Liver (tissue), 9 donors: ENCODE measurements around the gene RFLNA. TPM values are rescaled to one million over a fixed set of nuclear protein-coding genes. Genes with fewer than 3 reads are reported as not detected.

Source experiments
- DNase-seq: peaks from one replicate; pipeline ENCODE4 v3.0.0-alpha.2; 2017; ENCODE audit warnings: low spot score
- H3K27ac ChIP-seq, 2 donors: one replicate each; pipeline ENCODE4 v1.7.0; 2013; ENCODE audit warnings: inconsistent platforms in 2 of 2, low read length in 2 of 2, control low read depth in 1 of 2, low read depth in 1 of 2, mild to moderate bottlenecking in 1 of 2
- H3K27me3 ChIP-seq, 4 donors: one replicate each; pipeline versions ENCODE4 v1.6.1 to v1.7.0; 2013; ENCODE audit warnings: low read length in 3 of 4, inconsistent platforms in 1 of 4, mild to moderate bottlenecking in 1 of 4, moderate library complexity in 1 of 4; ENCODE audit not compliant: control insufficient read depth in 4 of 4, insufficient read depth in 4 of 4
- H3K36me3 ChIP-seq, 4 donors: one replicate each; pipeline versions ENCODE4 v1.6.1 to v1.7.0; 2013; ENCODE audit warnings: low read length in 3 of 4, mild to moderate bottlenecking in 3 of 4, low read depth in 1 of 4, moderate library complexity in 1 of 4; ENCODE audit not compliant: control insufficient read depth in 4 of 4, insufficient read depth in 3 of 4
- H3K4me1 ChIP-seq, 4 donors: one replicate each; pipeline versions ENCODE4 v1.6.1 to v1.7.0; 2013; ENCODE audit warnings: low read length in 3 of 4, mild to moderate bottlenecking in 3 of 4, moderate library complexity in 1 of 4; ENCODE audit not compliant: control insufficient read depth in 4 of 4, insufficient read depth in 4 of 4
- H3K4me3 ChIP-seq, 3 donors: one replicate each; pipeline versions ENCODE4 v1.6.1 to v1.7.0; 2013; ENCODE audit warnings: low read length in 3 of 3, control low read depth in 1 of 3, low read depth in 1 of 3, mild to moderate bottlenecking in 1 of 3
- H3K9ac ChIP-seq, 2 donors: one replicate each; pipeline ENCODE4 v1.7.0; 2013; ENCODE audit warnings: low read length in 2 of 2, mild to moderate bottlenecking in 2 of 2, moderate library complexity in 2 of 2, control low read depth in 1 of 2, low read depth in 1 of 2
- H3K9me3 ChIP-seq, 4 donors: one replicate each; pipeline versions ENCODE4 v1.6.1 to v1.7.0; 2013; ENCODE audit warnings: low read length in 3 of 4; ENCODE audit not compliant: control insufficient read depth in 4 of 4
- EGR1 ChIP-seq, 2 donors: IDR thresholded peaks; 2 replicates each; pipeline ENCODE4 v1.6.1; 2016 to 2018; ENCODE audit warnings: antibody characterized with exemption in 2 of 2, low read depth in 2 of 2
- FOXA1 ChIP-seq: IDR thresholded peaks from 2 replicates; pipeline ENCODE4 v1.6.1; 2016; ENCODE audit warnings: antibody characterized with exemption
- FOXA2 ChIP-seq: IDR thresholded peaks from 2 replicates; pipeline ENCODE4 v1.6.1; 2016; ENCODE audit warnings: antibody characterized with exemption
- GABPA ChIP-seq, 2 donors: IDR thresholded peaks in 1 of 2; conservative IDR thresholded peaks in 1 of 2; 2 replicates each; pipeline ENCODE4 v1.6.1; 2016; ENCODE audit warnings: antibody characterized with exemption in 2 of 2, mild to moderate bottlenecking in 1 of 2, moderate library complexity in 1 of 2
- HNF4A ChIP-seq, 2 donors: conservative IDR thresholded peaks; 2 replicates each; pipeline ENCODE4 v1.6.1; 2016; ENCODE audit warnings: antibody characterized with exemption in 2 of 2, mild to moderate bottlenecking in 2 of 2
- HNF4G ChIP-seq: IDR thresholded peaks from 2 replicates; pipeline ENCODE4 v1.6.1; 2016; ENCODE audit warnings: antibody characterized with exemption
- JUND ChIP-seq, 2 donors: IDR thresholded peaks; 2 replicates each; pipeline ENCODE4 v1.6.1; 2016; ENCODE audit warnings: antibody characterized with exemption in 2 of 2
- NR2F2 ChIP-seq: IDR thresholded peaks from 2 replicates; pipeline ENCODE4 v1.6.1; 2016; ENCODE audit warnings: antibody characterized with exemption
- RAD21 ChIP-seq, 2 donors: IDR thresholded peaks; 2 replicates each; pipeline ENCODE4 v1.6.1; 2016; ENCODE audit warnings: antibody characterized with exemption in 2 of 2, mild to moderate bottlenecking in 2 of 2
- RXRA ChIP-seq, 2 donors: IDR thresholded peaks; 2 replicates each; pipeline ENCODE4 v1.6.1; 2017 to 2018; ENCODE audit warnings: antibody characterized with exemption in 2 of 2, mild to moderate bottlenecking in 1 of 2
- SP1 ChIP-seq: IDR thresholded peaks from 2 replicates; pipeline ENCODE4 v1.6.1; 2018; ENCODE audit warnings: antibody characterized with exemption, mild to moderate bottlenecking
- TAF1 ChIP-seq: conservative IDR thresholded peaks from 2 replicates; pipeline ENCODE4 v1.6.1; 2016; ENCODE audit warnings: antibody characterized with exemption, mild to moderate bottlenecking
- YY1 ChIP-seq: IDR thresholded peaks from 2 replicates; pipeline ENCODE4 v1.6.1; 2016; ENCODE audit warnings: antibody characterized with exemption, mild to moderate bottlenecking
- WGBS: extraction: QIAGEN DNeasy Blood & Tissue Kit; methylation state at CpG from one replicate; pipeline ENCODE4 v1.1.7; 2013; 5-methylcytosine and 5-hydroxymethylcytosine counted together
- polyA plus RNA-seq, 2 donors: library from polyadenylated mRNA; stranded (reverse) in 1 of 2; unstranded in 1 of 2; fragments of 200-250 nt in 1 of 2; fragments of >200 nt in 1 of 2; fragmentation: Nextera tagmentation in 1 of 2; extraction: Ambion mirVana in 1 of 2; gene quantifications; one replicate each; pipeline versions ENCODE4 v1.2.1 to v1.2.3, GENCODE V29; 2013 to 2015
- total RNA-seq, 2 donors: library from RNA; depleted of rRNA; stranded (reverse); fragments of >200 nt; gene quantifications; one replicate each; pipeline ENCODE4 v1.2.3, GENCODE V29; 2014
- TF ChIP-seq, protein P1 (sequence below): IDR thresholded peaks from 2 replicates; pipeline ENCODE4 v1.6.1; 2016; ENCODE audit warnings: antibody characterized with exemption
- TF ChIP-seq, protein P2 (sequence below): IDR thresholded peaks from 2 replicates; pipeline ENCODE4 v1.6.1; 2016; ENCODE audit warnings: antibody characterized with exemption, mild to moderate bottlenecking
- TF ChIP-seq, protein P3 (sequence below): IDR thresholded peaks from 2 replicates; pipeline ENCODE4 v1.6.1; 2016; ENCODE audit warnings: antibody characterized with exemption
- TF ChIP-seq, protein P4 (sequence below): IDR thresholded peaks from 2 replicates; pipeline ENCODE4 v1.6.1; 2016; ENCODE audit warnings: antibody characterized with exemption
- TF ChIP-seq, protein P5 (sequence below): fragments of 150-350 bp; IDR thresholded peaks from 2 replicates; pipeline ENCODE4 v1.5.1; 2017; ENCODE audit warnings: improper control_type of control experiment, low read depth, low read length; ENCODE audit not compliant: missing input control
- donor health status: healthy.
- donor health status: healthy.
- donor health status: healthy.
- donor health status: healthy.
- donor health status: healthy.

RFLNA gene
- total and polyA plus RNA-seq, 4 donors = 0.05 TPM; not detected in 2

DNA sequence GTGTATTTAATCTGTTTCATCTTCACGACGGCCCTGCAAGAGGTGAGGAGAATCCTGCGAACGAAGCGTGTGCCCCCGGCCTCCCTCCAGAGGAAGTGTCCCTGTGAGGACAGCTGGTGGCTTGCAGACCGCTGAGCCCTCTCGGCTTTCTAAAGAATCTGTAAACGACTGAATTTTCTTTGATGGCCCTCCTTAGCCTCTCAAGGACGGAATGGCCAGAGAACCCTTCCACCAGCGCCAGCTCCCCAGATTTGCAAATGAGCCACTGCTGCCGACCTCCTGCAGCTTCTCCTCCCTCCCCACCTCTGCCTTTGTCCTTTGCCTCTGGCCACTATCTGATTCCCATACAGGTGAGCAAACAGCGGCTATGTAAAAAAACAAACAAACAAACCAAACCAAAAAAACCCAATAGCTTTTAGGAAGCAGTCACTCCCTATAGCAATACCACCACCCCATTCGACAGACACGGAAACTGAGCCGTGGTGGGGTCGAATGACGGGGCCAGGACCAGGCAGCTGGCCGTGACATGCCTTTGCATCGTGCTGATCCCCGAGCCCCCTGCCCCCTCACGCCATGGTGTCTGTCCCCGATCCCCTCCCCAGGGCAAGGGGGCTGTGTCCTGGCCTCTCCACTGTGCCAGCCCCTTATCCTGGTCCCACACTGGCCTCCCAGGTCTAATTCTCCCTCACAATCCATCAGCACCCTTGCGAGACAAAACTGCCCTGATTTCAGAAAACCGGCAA lies 23.6 kb downstream of the RFLNA start:
- peaks cover 0 to 2% (median under 1%) of the 10 kb centered on the region in 4 donors for H3K9me3 ChIP-seq
- peaks cover 0 to 1% (median under 1%) of the 10 kb centered on the region in 4 donors for H3K36me3 ChIP-seq
- TF ChIP-seq FOXA2 = no peak
- no peak for TF ChIP-seq YY1
- TF ChIP-seq HNF4G = no peak
- TF ChIP-seq, protein P1, sequence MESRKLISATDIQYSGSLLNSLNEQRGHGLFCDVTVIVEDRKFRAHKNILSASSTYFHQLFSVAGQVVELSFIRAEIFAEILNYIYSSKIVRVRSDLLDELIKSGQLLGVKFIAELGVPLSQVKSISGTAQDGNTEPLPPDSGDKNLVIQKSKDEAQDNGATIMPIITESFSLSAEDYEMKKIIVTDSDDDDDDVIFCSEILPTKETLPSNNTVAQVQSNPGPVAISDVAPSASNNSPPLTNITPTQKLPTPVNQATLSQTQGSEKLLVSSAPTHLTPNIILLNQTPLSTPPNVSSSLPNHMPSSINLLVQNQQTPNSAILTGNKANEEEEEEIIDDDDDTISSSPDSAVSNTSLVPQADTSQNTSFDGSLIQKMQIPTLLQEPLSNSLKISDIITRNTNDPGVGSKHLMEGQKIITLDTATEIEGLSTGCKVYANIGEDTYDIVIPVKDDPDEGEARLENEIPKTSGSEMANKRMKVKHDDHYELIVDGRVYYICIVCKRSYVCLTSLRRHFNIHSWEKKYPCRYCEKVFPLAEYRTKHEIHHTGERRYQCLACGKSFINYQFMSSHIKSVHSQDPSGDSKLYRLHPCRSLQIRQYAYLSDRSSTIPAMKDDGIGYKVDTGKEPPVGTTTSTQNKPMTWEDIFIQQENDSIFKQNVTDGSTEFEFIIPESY = no peak
- TF ChIP-seq RXRA (IDR thresholded peaks at IDR 0.05) = no peak
- no peak for TF ChIP-seq HNF4A (conservative IDR thresholded peaks at IDR 0.05)
- TF ChIP-seq JUND (IDR thresholded peaks at IDR 0.05) = no peak
- TF ChIP-seq NR2F2 = no peak
- no peak for TF ChIP-seq GABPA (IDR thresholded peaks at IDR 0.05 in 1 of 2, conservative IDR thresholded peaks at IDR 0.05 in 1 of 2)
- no peak for TF ChIP-seq TAF1
- TF ChIP-seq, protein P2, sequence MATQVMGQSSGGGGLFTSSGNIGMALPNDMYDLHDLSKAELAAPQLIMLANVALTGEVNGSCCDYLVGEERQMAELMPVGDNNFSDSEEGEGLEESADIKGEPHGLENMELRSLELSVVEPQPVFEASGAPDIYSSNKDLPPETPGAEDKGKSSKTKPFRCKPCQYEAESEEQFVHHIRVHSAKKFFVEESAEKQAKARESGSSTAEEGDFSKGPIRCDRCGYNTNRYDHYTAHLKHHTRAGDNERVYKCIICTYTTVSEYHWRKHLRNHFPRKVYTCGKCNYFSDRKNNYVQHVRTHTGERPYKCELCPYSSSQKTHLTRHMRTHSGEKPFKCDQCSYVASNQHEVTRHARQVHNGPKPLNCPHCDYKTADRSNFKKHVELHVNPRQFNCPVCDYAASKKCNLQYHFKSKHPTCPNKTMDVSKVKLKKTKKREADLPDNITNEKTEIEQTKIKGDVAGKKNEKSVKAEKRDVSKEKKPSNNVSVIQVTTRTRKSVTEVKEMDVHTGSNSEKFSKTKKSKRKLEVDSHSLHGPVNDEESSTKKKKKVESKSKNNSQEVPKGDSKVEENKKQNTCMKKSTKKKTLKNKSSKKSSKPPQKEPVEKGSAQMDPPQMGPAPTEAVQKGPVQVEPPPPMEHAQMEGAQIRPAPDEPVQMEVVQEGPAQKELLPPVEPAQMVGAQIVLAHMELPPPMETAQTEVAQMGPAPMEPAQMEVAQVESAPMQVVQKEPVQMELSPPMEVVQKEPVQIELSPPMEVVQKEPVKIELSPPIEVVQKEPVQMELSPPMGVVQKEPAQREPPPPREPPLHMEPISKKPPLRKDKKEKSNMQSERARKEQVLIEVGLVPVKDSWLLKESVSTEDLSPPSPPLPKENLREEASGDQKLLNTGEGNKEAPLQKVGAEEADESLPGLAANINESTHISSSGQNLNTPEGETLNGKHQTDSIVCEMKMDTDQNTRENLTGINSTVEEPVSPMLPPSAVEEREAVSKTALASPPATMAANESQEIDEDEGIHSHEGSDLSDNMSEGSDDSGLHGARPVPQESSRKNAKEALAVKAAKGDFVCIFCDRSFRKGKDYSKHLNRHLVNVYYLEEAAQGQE = no peak
- no peak for TF ChIP-seq SP1
- TF ChIP-seq EGR1 (IDR thresholded peaks at IDR 0.05; ENCODE audit: low read depth in 2 of 2) = no peak
- no peak for TF ChIP-seq RAD21 (IDR thresholded peaks at IDR 0.05)
- no peak for TF ChIP-seq FOXA1
- TF ChIP-seq, protein P3, sequence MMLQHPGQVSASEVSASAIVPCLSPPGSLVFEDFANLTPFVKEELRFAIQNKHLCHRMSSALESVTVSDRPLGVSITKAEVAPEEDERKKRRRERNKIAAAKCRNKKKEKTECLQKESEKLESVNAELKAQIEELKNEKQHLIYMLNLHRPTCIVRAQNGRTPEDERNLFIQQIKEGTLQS = no peak
- TF ChIP-seq, protein P4, sequence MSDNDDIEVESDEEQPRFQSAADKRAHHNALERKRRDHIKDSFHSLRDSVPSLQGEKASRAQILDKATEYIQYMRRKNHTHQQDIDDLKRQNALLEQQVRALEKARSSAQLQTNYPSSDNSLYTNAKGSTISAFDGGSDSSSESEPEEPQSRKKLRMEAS = no peak
- TF ChIP-seq, protein P5, sequence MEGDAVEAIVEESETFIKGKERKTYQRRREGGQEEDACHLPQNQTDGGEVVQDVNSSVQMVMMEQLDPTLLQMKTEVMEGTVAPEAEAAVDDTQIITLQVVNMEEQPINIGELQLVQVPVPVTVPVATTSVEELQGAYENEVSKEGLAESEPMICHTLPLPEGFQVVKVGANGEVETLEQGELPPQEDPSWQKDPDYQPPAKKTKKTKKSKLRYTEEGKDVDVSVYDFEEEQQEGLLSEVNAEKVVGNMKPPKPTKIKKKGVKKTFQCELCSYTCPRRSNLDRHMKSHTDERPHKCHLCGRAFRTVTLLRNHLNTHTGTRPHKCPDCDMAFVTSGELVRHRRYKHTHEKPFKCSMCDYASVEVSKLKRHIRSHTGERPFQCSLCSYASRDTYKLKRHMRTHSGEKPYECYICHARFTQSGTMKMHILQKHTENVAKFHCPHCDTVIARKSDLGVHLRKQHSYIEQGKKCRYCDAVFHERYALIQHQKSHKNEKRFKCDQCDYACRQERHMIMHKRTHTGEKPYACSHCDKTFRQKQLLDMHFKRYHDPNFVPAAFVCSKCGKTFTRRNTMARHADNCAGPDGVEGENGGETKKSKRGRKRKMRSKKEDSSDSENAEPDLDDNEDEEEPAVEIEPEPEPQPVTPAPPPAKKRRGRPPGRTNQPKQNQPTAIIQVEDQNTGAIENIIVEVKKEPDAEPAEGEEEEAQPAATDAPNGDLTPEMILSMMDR = no peak
- no peak overlapping the region for H3K4me3 ChIP-seq
- WGBS = 60% methylated on average over 25 of the region's 25 CpGs
- H3K27me3 ChIP-seq = no peaks in the 10 kb centered on the region
- H3K27ac ChIP-seq = no peak overlapping the region
- no peaks in the 10 kb centered on the region for H3K4me1 ChIP-seq
- no peak overlapping the region for H3K9ac ChIP-seq
- no peak for DNase-seq
